Spleen (tissue), 7 donors: ENCODE results near the gene TNPO1.

Source experiments
- POLR2A ChIP-seq, 3 donors: fragments of 450-650 bp; IDR thresholded peaks; one replicate each; pipeline ENCODE4 v1.5.1; 2017; ENCODE audit warnings: antibody characterized with exemption in 3 of 3, mild to moderate bottlenecking in 1 of 3
- TF ChIP-seq, protein P1 (sequence below), 11 experiments: fragments of 200-600 bp in 7 of 11; fragments of 450-650 bp in 4 of 11; sonication (generic) in 4 of 11; IDR thresholded peaks in 8 of 11; conservative IDR thresholded peaks in 3 of 11; 1 replicate in 7 of 11; 2 replicates in 4 of 11; pipeline versions ENCODE4 v1.4.0 to v1.8.0; 2016 to 2021; ENCODE audit warnings: antibody characterized with exemption in 11 of 11, inconsistent platforms in 4 of 11, mild to moderate bottlenecking in 1 of 11
- donor health status: DM: no; HTN: no; CAD: no; lungs with moderate emphysema.
- donor health status: DM: no; HTN: no; CAD: no.
- donor health status: DM: no; HTN: no; CAD: no.

DNA sequence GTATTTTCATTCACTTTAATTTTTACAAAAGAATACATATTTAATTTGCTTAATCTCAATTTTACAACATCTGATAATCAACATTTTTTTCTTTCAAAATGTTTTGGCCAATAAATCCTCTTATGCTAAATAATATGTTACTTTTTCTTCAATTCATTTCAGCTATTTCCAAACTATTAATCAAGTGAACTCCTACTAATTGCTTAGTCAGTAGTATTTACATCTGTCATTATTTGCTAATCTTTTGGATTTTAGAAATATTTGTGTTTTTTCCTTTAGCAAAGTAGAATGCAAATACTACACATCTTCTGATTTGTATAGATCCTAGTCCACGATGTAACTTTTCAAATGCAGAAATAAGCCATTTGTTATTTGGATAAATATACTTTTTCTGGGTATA is 1.6 kb upstream of the TNPO1 start:
- TF ChIP-seq, protein P1, sequence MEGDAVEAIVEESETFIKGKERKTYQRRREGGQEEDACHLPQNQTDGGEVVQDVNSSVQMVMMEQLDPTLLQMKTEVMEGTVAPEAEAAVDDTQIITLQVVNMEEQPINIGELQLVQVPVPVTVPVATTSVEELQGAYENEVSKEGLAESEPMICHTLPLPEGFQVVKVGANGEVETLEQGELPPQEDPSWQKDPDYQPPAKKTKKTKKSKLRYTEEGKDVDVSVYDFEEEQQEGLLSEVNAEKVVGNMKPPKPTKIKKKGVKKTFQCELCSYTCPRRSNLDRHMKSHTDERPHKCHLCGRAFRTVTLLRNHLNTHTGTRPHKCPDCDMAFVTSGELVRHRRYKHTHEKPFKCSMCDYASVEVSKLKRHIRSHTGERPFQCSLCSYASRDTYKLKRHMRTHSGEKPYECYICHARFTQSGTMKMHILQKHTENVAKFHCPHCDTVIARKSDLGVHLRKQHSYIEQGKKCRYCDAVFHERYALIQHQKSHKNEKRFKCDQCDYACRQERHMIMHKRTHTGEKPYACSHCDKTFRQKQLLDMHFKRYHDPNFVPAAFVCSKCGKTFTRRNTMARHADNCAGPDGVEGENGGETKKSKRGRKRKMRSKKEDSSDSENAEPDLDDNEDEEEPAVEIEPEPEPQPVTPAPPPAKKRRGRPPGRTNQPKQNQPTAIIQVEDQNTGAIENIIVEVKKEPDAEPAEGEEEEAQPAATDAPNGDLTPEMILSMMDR (IDR thresholded peaks at IDR 0.05 in 8 of 11, conservative IDR thresholded peaks at IDR 0.05 in 3 of 11), result no peak
- no peak for TF ChIP-seq POLR2A (IDR thresholded peaks at IDR 0.05)
